NCI-H1417 (cell line): ENCODE results near the gene PEF1.
A peak's percentile ranks its signal among the peaks of the same experiment; 100 is the strongest.

Experiments
- DNase-seq, 3 experiments: peaks; one replicate each; lab custom pipeline; 2025; lab: John Stamatoyannopoulos, UW

PEF1 gene

GRCh38 chr1:31627930-31628559 lies 16.6 kb downstream of the PEF1 start:
- no peak for DNase-seq

GRCh38 chr1:31627301-31627929 lies 17.3 kb downstream of the PEF1 start:
- no peak for DNase-seq

GRCh38 chr1:31626223-31627207 lies 18.2 kb downstream of the PEF1 start:
- DNase-seq = no peak

- DNase-seq = no peak
These were observed 19.0 kb downstream of the PEF1 start for GRCh38 chr1:31625561-31626222.

- DNase-seq = no peak
These were observed 19.8 kb downstream of the PEF1 start for GRCh38 chr1:31624731-31625514.

- no peak for DNase-seq
These were observed 20.4 kb downstream of the PEF1 start for GRCh38 chr1:31624309-31624708.

- no peak for DNase-seq
These were observed 21.3 kb downstream of the PEF1 start for GRCh38 chr1:31623365-31623764.

- DNase-seq = no peak
These were observed 22.6 kb downstream of the PEF1 start for GRCh38 chr1:31621847-31622730.

- no peak for DNase-seq
These were observed 23.2 kb downstream of the PEF1 start for GRCh38 chr1:31621498-31621820.

- no peak for DNase-seq
These were observed 23.8 kb downstream of the PEF1 start for GRCh38 chr1:31620631-31621497.

GRCh38 chr1:31618916-31619846 lies 25.5 kb downstream of the PEF1 start:
- no peak for DNase-seq

GRCh38 chr1:31617916-31618746 lies 26.5 kb downstream of the PEF1 start:
- peak; percentile 33 to 69 (median 68) for DNase-seq

- DNase-seq = peak in 1 of 3 experiments; percentile 45
These were observed 27.3 kb downstream of the PEF1 start, which contains the start of gene HCRTR1 for GRCh38 chr1:31617218-31617915. TSS of gene HCRTR1 (plus strand) at chr1:31617689. CDS start at chr1:31619193, 1,504 bp downstream.

- DNase-seq = no peak
These were observed 28.7 kb downstream of the PEF1 start for GRCh38 chr1:31615939-31616338.

- no peak for DNase-seq
These were observed 29.3 kb downstream of the PEF1 start for GRCh38 chr1:31615414-31615813.

GRCh38 chr1:31614414-31615005 lies 30.2 kb downstream of the PEF1 start:
- DNase-seq = no peak
